HepG2 (cell line): ENCODE data around the gene NTM. TPM values are rescaled to one million over a fixed set of nuclear protein-coding genes. Genes with fewer than 3 reads are reported as not detected.

ENCODE experiments used
- ATAC-seq: fragments of 200-7000 bp; cut with Tn5 transposase; 3 replicates; pipeline ENCODE4 v1.9.1; 2020; ENCODE audit warnings: mild to moderate bottlenecking, moderate library complexity
- BruUV-seq: library from RNA; stranded (reverse); fragments of 400-500 nt; replicated peaks from 2 replicates; lab custom pipeline; 2021; lab: Mats Ljungman, UMichigan
- CTCF ChIA-PET: fragments of 300-600 bp; formaldehyde crosslinking; extraction: SDS; loops from one replicate; lab custom pipeline; 2021; ENCODE audit warnings: low total read pairs, inconsistent platforms, low intra/inter-chr PET ratio; lab: Yijun Ruan, JAX
- POLR2A ChIA-PET: fragments of 350-600 bp; sonication (Branson Sonifier 250); formaldehyde crosslinking; loops from one replicate; lab custom pipeline; 2020; ENCODE audit warnings: antibody characterized with exemption, inconsistent platforms; lab: Yijun Ruan, JAX
- DNase-seq: peaks from one replicate; pipeline ENCODE4 v3.0.0-alpha.2; 2015; ENCODE audit warnings: low spot score
- FAIRE-seq: peaks from 3 replicates; lab custom pipeline; 2011; peaks lifted over from hg19 to GRCh38; lab: Jason Lieb, UNC
- H2AFZ ChIP-seq: one replicate; pipeline ENCODE4 v1.6.1; 2011; ENCODE audit warnings: low read length, inconsistent platforms
- H3K27ac ChIP-seq: fragments of 300-600 bp; 3 replicates; pipeline ENCODE4 v1.8.0; 2011; ENCODE audit warnings: mixed run types, mild to moderate bottlenecking, mixed read lengths, low read length, inconsistent platforms; ENCODE audit not compliant: insufficient read depth; ENCODE audit errors: extremely low read length
- H3K27me3 ChIP-seq, 2 experiments: fragments of 200-600 bp in 1 of 2; 2 replicates in 1 of 2; 3 replicates in 1 of 2; pipeline versions ENCODE4 v1.6.0 to v1.8.0; 2011; ENCODE audit warnings: low read length in 2 of 2, mild to moderate bottlenecking in 2 of 2, moderate library complexity in 2 of 2, inconsistent platforms in 1 of 2; ENCODE audit not compliant: insufficient read depth in 2 of 2, control insufficient read depth in 1 of 2
- H3K36me3 ChIP-seq, 2 experiments: fragments of 200-600 bp in 1 of 2; replicated peaks in 1 of 2; 2 replicates in 1 of 2; 3 replicates in 1 of 2; pipeline versions ENCODE4 v1.5.1 to v1.8.0; 2011; ENCODE audit warnings: low read length in 2 of 2, inconsistent platforms in 1 of 2; ENCODE audit not compliant: insufficient read depth in 2 of 2, control insufficient read depth in 1 of 2
- H3K4me1 ChIP-seq: 2 replicates; pipeline ENCODE4 v1.5.1; 2012; ENCODE audit warnings: low read length, inconsistent platforms; ENCODE audit not compliant: insufficient read depth
- H3K4me2 ChIP-seq: 2 replicates; pipeline ENCODE4 v1.6.0; 2011; ENCODE audit warnings: low read depth, low read length, inconsistent platforms
- H3K4me3 ChIP-seq, 3 experiments: fragments of 200-600 bp in 1 of 3; sonication (generic), shearing (Covaris generic) in 1 of 3; replicated peaks in 1 of 3; 2 replicates each; pipeline ENCODE4 v1.5.1; 2011 to 2016; ENCODE audit warnings: low read length in 3 of 3, inconsistent platforms in 2 of 3, low read depth in 2 of 3, mild to moderate bottlenecking in 2 of 3, control low read depth in 1 of 3, mixed read lengths in 1 of 3; ENCODE audit not compliant: insufficient read depth in 1 of 3
- H3K79me2 ChIP-seq: one replicate; pipeline ENCODE4 v1.6.1; 2011; ENCODE audit warnings: low read length, inconsistent platforms; ENCODE audit not compliant: insufficient read depth
- H3K9ac ChIP-seq: 2 replicates; pipeline ENCODE4 v1.6.0; 2011; ENCODE audit warnings: mild to moderate bottlenecking, low read depth, low read length, inconsistent platforms; ENCODE audit not compliant: insufficient read depth
- H3K9me3 ChIP-seq: 2 replicates; pipeline ENCODE4 v1.5.1; 2012; ENCODE audit warnings: mild to moderate bottlenecking, low read length
- H4K20me1 ChIP-seq: 2 replicates; pipeline ENCODE4 v1.6.0; 2011; ENCODE audit warnings: inconsistent platforms, mild to moderate bottlenecking, low read length, moderate library complexity; ENCODE audit not compliant: insufficient read depth
- AGO1 ChIP-seq: fragments of 200-400 bp; formaldehyde crosslinking; IDR thresholded peaks from 2 replicates; pipeline ENCODE4 v1.6.1; 2017; ENCODE audit warnings: mild to moderate bottlenecking, low read depth, low read length, moderate library complexity; ENCODE audit not compliant: poor library complexity, severe bottlenecking
- DMAP1 ChIP-seq: IDR thresholded peaks from 2 replicates; pipeline ENCODE4 v1.6.1; 2016
- EED ChIP-seq: sonication (generic); formaldehyde crosslinking; IDR thresholded peaks from 2 replicates; pipeline ENCODE4 v1.5.0; 2020; ENCODE audit warnings: mild to moderate bottlenecking, missing genetic modification reagents
- KLF16 ChIP-seq, 2 experiments: sonication (generic) in 1 of 2; formaldehyde crosslinking in 1 of 2; IDR thresholded peaks; 2 replicates each; pipeline versions ENCODE4 v1.6.1 to v1.8.0; 2016 to 2023; ENCODE audit warnings: missing genetic modification reagents in 2 of 2, missing compliant biosample characterization in 1 of 2
- KMT2A ChIP-seq: sonication (generic); formaldehyde crosslinking; IDR thresholded peaks from 2 replicates; pipeline ENCODE4 v1.4.0; 2020; ENCODE audit warnings: missing genetic modification reagents
- REPIN1 ChIP-seq: sonication (generic); formaldehyde crosslinking; IDR thresholded peaks from 2 replicates; pipeline ENCODE4 v1.8.0; 2022; ENCODE audit warnings: missing genetic modification reagents, low read depth, mild to moderate bottlenecking, borderline replicate concordance
- XRCC5 ChIP-seq: fragments of 200-400 bp; formaldehyde crosslinking; optimal IDR thresholded peaks from 2 replicates; pipeline ENCODE3; 2017; ENCODE audit warnings: mild to moderate bottlenecking, low read length
- ZFP37 ChIP-seq: sonication (generic); formaldehyde crosslinking; IDR thresholded peaks from 2 replicates; pipeline ENCODE4 v1.4.0; 2020; ENCODE audit warnings: missing genetic modification reagents, borderline replicate concordance
- ZNF160 ChIP-seq: sonication (generic); formaldehyde crosslinking; IDR thresholded peaks from 2 replicates; pipeline ENCODE4 v1.8.0; 2022; ENCODE audit warnings: mild to moderate bottlenecking, inconsistent platforms, missing genetic modification reagents
- ZNF17 ChIP-seq: sonication (generic); formaldehyde crosslinking; IDR thresholded peaks from 2 replicates; pipeline ENCODE4 v1.5.0; 2020; ENCODE audit warnings: mild to moderate bottlenecking, missing genetic modification reagents
- ZNF441 ChIP-seq: sonication (generic); formaldehyde crosslinking; IDR thresholded peaks from 2 replicates; pipeline ENCODE4 v1.7.0; 2021; ENCODE audit warnings: missing genetic modification reagents, borderline replicate concordance
- ZNF446 ChIP-seq: sonication (generic); formaldehyde crosslinking; IDR thresholded peaks from 2 replicates; pipeline ENCODE4 v1.5.0; 2020; ENCODE audit warnings: mild to moderate bottlenecking, missing genetic modification reagents
- ZNF510 ChIP-seq: sonication (generic); formaldehyde crosslinking; IDR thresholded peaks from 2 replicates; pipeline ENCODE4 v1.4.0; 2020; ENCODE audit warnings: low read depth, mild to moderate bottlenecking, missing genetic modification reagents
- ZNF747 ChIP-seq: sonication (generic); formaldehyde crosslinking; IDR thresholded peaks from 2 replicates; pipeline ENCODE4 v1.8.1; 2023; ENCODE audit warnings: missing genetic modification reagents, mild to moderate bottlenecking, borderline replicate concordance
- ZSCAN30 ChIP-seq: sonication (generic); formaldehyde crosslinking; IDR thresholded peaks from 2 replicates; pipeline ENCODE4 v1.5.0; 2020; ENCODE audit warnings: mild to moderate bottlenecking, missing genetic modification reagents
- WGBS: methylation state at CpG from one replicate; pipeline ENCODE4 v1.1.6; 2017; ENCODE audit warnings: low lambda C conversion rate; 5-methylcytosine and 5-hydroxymethylcytosine counted together
- in situ Hi-C: cut with HindIII; loops from 2 replicates; pipeline ENCODE4 v1.10.0; 2017; ENCODE audit warnings: low pct_unique_long_range_greater_than_20kb; ENCODE audit not compliant: extremely low pct_ligation_motif_present
- intact Hi-C: fragments of 100-400 bp; cut with micrococcal nuclease; formaldehyde crosslinking; loops from one replicate; pipeline ENCODE4 v1.10.0; 2022; ENCODE audit not compliant: unreplicated experiment
- polyA plus RNA-seq, 8 experiments: library from polyadenylated mRNA; depleted of rRNA in 3 of 8; stranded (reverse) in 7 of 8; unstranded in 1 of 8; fragments of >200 nt; fragmentation: Illumina TruSeq in 4 of 8; extraction: Trizol in 4 of 8; gene quantifications; 2 replicates each; pipeline versions ENCODE4 v1.2.1 to v1.2.3, GENCODE V29; 2011 to 2016; ENCODE audit warnings: low read depth in 4 of 8, missing spikeins in 1 of 8, mixed read lengths in 1 of 8; ENCODE audit not compliant: insufficient read depth in 1 of 8
- total RNA-seq, 5 experiments: library from RNA; depleted of rRNA; stranded (reverse); fragments of >200 nt; fragmentation: Illumina TruSeq; extraction: Trizol; gene quantifications; 2 replicates each; pipeline ENCODE4 v1.2.3, GENCODE V29; 2016; ENCODE audit warnings: low read depth in 1 of 5
- TF ChIP-seq, protein P1 (sequence below): sonication (generic); formaldehyde crosslinking; IDR thresholded peaks from 2 replicates; pipeline ENCODE4 v1.4.0; 2020; ENCODE audit warnings: mild to moderate bottlenecking, missing genetic modification reagents
- TF ChIP-seq, protein P2 (sequence below): IDR thresholded peaks from 2 replicates; pipeline ENCODE4 v1.6.1; 2012; ENCODE audit warnings: inconsistent platforms
- TF ChIP-seq, protein P3 (sequence below): IDR thresholded peaks from 2 replicates; pipeline ENCODE4 v1.6.1; 2016

Gene NTM
- total and polyA plus RNA-seq, 2 of the 13 experiments (the other 11 are each of a cell fraction or from before 2014, with no cell fraction given): not detected

DNA sequence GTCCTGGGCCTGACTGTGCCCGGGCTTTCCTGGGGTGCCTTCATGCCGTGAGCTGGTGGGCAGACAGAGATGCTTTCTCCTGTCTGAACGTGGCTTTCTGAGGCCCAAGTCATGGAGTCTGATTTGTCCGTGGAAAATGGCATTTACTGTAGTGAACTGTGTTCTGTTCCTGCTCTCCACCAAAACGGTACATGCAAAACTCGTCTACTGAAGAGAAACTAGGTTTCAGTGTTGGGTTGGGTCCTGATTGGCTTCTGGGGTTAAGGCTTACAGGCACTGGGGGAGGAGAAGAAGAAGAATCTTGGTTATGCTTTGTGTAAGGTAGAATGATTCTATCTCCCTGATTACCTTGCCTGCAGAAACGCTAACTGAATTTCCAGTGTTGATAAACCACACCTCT, 541.7 kb downstream of the NTM start:
- DNase-seq (no peak), FAIRE-seq (no peak), ATAC-seq (no peak)
- no peaks in the 10 kb centered on the region for H3K36me3 ChIP-seq
- no peaks in the 10 kb centered on the region for H3K4me1 ChIP-seq
- WGBS: 11% methylated on average over 6 of the region's 7 CpGs
- no peak overlapping the region for H3K27ac ChIP-seq
- H3K9me3 ChIP-seq: no peaks in the 10 kb centered on the region
- no peak overlapping the region for H3K4me2 ChIP-seq
- no TSS peak for BruUV-seq
- ChIA-PET POLR2A (no interaction called here), CTCF (no interaction called here)
- H2AFZ ChIP-seq: no peak overlapping the region
- in situ Hi-C loops: no loop called here
- intact Hi-C loops: no loop called here
- no peak overlapping the region for H3K9ac ChIP-seq
- no peaks in the 10 kb centered on the region for H4K20me1 ChIP-seq
- no peak overlapping the region for H3K4me3 ChIP-seq
- no peaks in the 10 kb centered on the region for H3K79me2 ChIP-seq
- TF ChIP-seq ZNF446 (CRISPR knock-in tag) (no peak), ZFP37 (CRISPR knock-in tag) (no peak), ZNF17 (CRISPR knock-in tag) (no peak), AGO1 (no peak), ZNF747 (CRISPR knock-in tag) (no peak), ZSCAN30 (CRISPR knock-in tag) (no peak)
- TF ChIP-seq, protein P1, sequence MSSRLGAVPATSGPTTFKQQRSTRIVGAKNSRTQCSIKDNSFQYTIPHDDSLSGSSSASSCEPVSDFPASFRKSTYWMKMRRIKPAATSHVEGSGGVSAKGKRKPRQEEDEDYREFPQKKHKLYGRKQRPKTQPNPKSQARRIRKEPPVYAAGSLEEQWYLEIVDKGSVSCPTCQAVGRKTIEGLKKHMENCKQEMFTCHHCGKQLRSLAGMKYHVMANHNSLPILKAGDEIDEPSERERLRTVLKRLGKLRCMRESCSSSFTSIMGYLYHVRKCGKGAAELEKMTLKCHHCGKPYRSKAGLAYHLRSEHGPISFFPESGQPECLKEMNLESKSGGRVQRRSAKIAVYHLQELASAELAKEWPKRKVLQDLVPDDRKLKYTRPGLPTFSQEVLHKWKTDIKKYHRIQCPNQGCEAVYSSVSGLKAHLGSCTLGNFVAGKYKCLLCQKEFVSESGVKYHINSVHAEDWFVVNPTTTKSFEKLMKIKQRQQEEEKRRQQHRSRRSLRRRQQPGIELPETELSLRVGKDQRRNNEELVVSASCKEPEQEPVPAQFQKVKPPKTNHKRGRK (CRISPR knock-in tag): no peak
- peaks cover 1 to 17% of the 10 kb centered on the region in 2 experiments; a peak in 2 of 5 replicates for H3K27me3 ChIP-seq

DNA sequence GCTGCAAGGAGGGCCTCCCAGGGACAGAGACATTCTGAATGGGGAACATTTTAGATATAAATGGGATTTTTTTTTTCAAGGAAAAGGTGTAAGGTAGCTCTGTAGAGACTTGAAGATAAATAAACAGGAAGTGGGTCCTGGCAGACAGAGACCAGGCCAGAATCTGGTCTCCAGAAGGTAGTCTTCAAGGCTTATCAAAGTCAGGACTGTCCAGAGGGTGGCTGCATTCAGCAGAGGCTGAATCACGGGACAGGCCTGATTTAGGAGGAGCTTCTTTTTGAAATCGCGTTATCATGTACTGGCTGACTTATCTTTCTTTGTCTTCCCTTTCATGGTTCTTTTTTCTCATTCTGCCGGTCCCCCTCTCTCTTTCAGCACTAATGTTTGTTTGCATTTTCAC, 542.9 kb downstream of the NTM start:
- FAIRE-seq: no peak
- ATAC-seq: no peak
- no peak overlapping the region for H3K4me2 ChIP-seq
- TF ChIP-seq KMT2A (no peak), ZNF160 (CRISPR knock-in tag) (no peak), ZNF510 (CRISPR knock-in tag) (no peak), EED (no peak), DMAP1 (no peak), ZNF441 (no peak), XRCC5 (no peak), REPIN1 (CRISPR knock-in tag) (no peak), KLF16 (CRISPR knock-in tag; IDR thresholded peaks at IDR 0.05) (no peak)
- TF ChIP-seq, protein P2, sequence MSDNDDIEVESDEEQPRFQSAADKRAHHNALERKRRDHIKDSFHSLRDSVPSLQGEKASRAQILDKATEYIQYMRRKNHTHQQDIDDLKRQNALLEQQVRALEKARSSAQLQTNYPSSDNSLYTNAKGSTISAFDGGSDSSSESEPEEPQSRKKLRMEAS: no peak
- TF ChIP-seq, protein P3, sequence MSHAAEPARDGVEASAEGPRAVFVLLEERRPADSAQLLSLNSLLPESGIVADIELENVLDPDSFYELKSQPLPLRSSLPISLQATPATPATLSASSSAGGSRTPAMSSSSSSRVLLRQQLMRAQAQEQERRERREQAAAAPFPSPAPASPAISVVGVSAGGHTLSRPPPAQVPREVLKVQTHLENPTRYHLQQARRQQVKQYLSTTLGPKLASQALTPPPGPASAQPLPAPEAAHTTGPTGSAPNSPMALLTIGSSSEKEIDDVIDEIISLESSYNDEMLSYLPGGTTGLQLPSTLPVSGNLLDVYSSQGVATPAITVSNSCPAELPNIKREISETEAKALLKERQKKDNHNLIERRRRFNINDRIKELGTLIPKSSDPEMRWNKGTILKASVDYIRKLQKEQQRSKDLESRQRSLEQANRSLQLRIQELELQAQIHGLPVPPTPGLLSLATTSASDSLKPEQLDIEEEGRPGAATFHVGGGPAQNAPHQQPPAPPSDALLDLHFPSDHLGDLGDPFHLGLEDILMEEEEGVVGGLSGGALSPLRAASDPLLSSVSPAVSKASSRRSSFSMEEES (CRISPR knock-in tag): no peak

More for the DNA sequence above, 542.9 kb downstream of the NTM start:
- no peaks in the 10 kb centered on the region for H3K4me1 ChIP-seq
- H3K79me2 ChIP-seq: no peaks in the 10 kb centered on the region
- 0% methylated on average over 4 of the region's 4 CpGs for WGBS
- H3K36me3 ChIP-seq: no peaks in the 10 kb centered on the region
- H3K9me3 ChIP-seq: no peaks in the 10 kb centered on the region
- no peak overlapping the region for H3K4me3 ChIP-seq
- peaks cover 1 to 17% of the 10 kb centered on the region in 2 experiments; a peak in 2 of 5 replicates for H3K27me3 ChIP-seq
- no peak overlapping the region for H3K9ac ChIP-seq
- no peaks in the 10 kb centered on the region for H4K20me1 ChIP-seq
- no peak overlapping the region for H3K27ac ChIP-seq
- POLR2A ChIA-PET: no interaction called here
- H2AFZ ChIP-seq: no peak overlapping the region
- intact Hi-C loops: no loop called here
- no peak for DNase-seq
- no TSS peak for BruUV-seq
- CTCF ChIA-PET: no interaction called here
- in situ Hi-C loops: no loop called here
